Endothelial cell of umbilical vein (primary cell): ENCODE results near the gene CYFIP2. TPM values are rescaled to one million over a fixed set of nuclear protein-coding genes. Genes with fewer than 3 reads are reported as not detected.

Experiments
- BruUV-seq: library from RNA; stranded (reverse); fragments of 400-500 nt; replicated peaks from 2 replicates; lab custom pipeline; 2021; lab: Mats Ljungman, UMichigan
- CTCF ChIA-PET: fragments of 300-600, 350-600 bp; sonication (Branson Sonifier 250); formaldehyde crosslinking; loops from one replicate; lab custom pipeline; 2021; ENCODE audit warnings: antibody characterized with exemption, inconsistent platforms; lab: Charles Lee
- POLR2A ChIA-PET: fragments of 300-600, 350-600 bp; sonication (Branson Sonifier 250); formaldehyde crosslinking; loops from one replicate; lab custom pipeline; 2021; ENCODE audit warnings: antibody characterized with exemption, inconsistent platforms; lab: Charles Lee
- DNase-seq: peaks from one replicate; pipeline ENCODE4 v3.0.0-alpha.2; 2011; ENCODE audit warnings: low read depth, low spot score
- FAIRE-seq: peaks from 2 replicates; lab custom pipeline; 2011; peaks lifted over from hg19 to GRCh38; lab: Jason Lieb, UNC
- H2AFZ ChIP-seq: 2 replicates; pipeline ENCODE4 v1.6.0; 2012; ENCODE audit warnings: low read depth, low read length, control low read depth, inconsistent platforms
- H3K27ac ChIP-seq: 2 replicates; pipeline ENCODE4 v1.5.1; 2011; ENCODE audit warnings: low read depth, mild to moderate bottlenecking, control low read depth, low read length, moderate library complexity; ENCODE audit not compliant: insufficient read depth
- H3K27me3 ChIP-seq, 2 experiments: 2 replicates each; pipeline versions ENCODE4 v1.6.0 to v1.6.1; 2011; ENCODE audit warnings: low read length in 2 of 2, mixed read lengths in 1 of 2; ENCODE audit not compliant: control insufficient read depth in 2 of 2, insufficient read depth in 2 of 2
- H3K36me3 ChIP-seq, 2 experiments: 2 replicates in 1 of 2; 3 replicates in 1 of 2; pipeline ENCODE4 v1.5.1; 2011; ENCODE audit warnings: low read length in 2 of 2, mild to moderate bottlenecking in 1 of 2, moderate library complexity in 1 of 2; ENCODE audit not compliant: control insufficient read depth in 2 of 2, insufficient read depth in 2 of 2; ENCODE audit errors: extremely low read depth in 1 of 2
- H3K4me1 ChIP-seq: 3 replicates; pipeline ENCODE4 v1.5.1; 2011; ENCODE audit warnings: mild to moderate bottlenecking, low read length; ENCODE audit not compliant: control insufficient read depth, insufficient read depth; ENCODE audit errors: extremely low read depth
- H3K4me2 ChIP-seq: 2 replicates; pipeline ENCODE4 v1.6.1; 2011; ENCODE audit warnings: low read length, control low read depth, mixed read lengths; ENCODE audit not compliant: insufficient read depth
- H3K4me3 ChIP-seq, 3 experiments: fragments of 200-600 bp in 1 of 3; sonication (generic), shearing (Covaris generic) in 1 of 3; replicated peaks in 1 of 3; 2 replicates each; pipeline ENCODE4 v1.5.1; 2011 to 2016; ENCODE audit warnings: control low read depth in 3 of 3, low read length in 3 of 3, mild to moderate bottlenecking in 2 of 3, inconsistent platforms in 1 of 3, low read depth in 1 of 3, moderate library complexity in 1 of 3; ENCODE audit not compliant: insufficient read depth in 1 of 3
- H3K79me2 ChIP-seq: 2 replicates; pipeline ENCODE4 v1.6.0; 2012; ENCODE audit warnings: low read length, inconsistent platforms; ENCODE audit not compliant: control insufficient read depth, insufficient read depth
- H3K9ac ChIP-seq: replicated peaks from 2 replicates; pipeline ENCODE3; 2011; ENCODE audit warnings: low read length, control low read depth; ENCODE audit not compliant: insufficient read depth; ENCODE audit errors: extremely low read depth
- H3K9me1 ChIP-seq: replicated peaks from 3 replicates; pipeline ENCODE4 v1.6.0; 2011; ENCODE audit warnings: mild to moderate bottlenecking, low read length; ENCODE audit not compliant: control insufficient read depth, insufficient read depth; ENCODE audit errors: extremely low read depth
- H3K9me3 ChIP-seq: replicated peaks from 2 replicates; pipeline ENCODE4 v1.5.1; 2012; ENCODE audit warnings: low read length, inconsistent platforms; ENCODE audit not compliant: control insufficient read depth, insufficient read depth
- H4K20me1 ChIP-seq: replicated peaks from 2 replicates; pipeline ENCODE3; 2011; ENCODE audit warnings: mild to moderate bottlenecking, low read length; ENCODE audit not compliant: control insufficient read depth, insufficient read depth; ENCODE audit errors: extremely low read depth
- CTCF ChIP-seq, 2 donors: IDR thresholded peaks; 1 replicate in 1 of 2; 2 replicates in 1 of 2; pipeline ENCODE4 v1.5.1; 2011; ENCODE audit warnings: low read length in 2 of 2, mild to moderate bottlenecking in 2 of 2, moderate library complexity in 2 of 2, control low read depth in 1 of 2, inconsistent platforms in 1 of 2, low read depth in 1 of 2; ENCODE audit not compliant: insufficient read depth in 1 of 2; ENCODE audit errors: extremely low read depth in 1 of 2
- EZH2 ChIP-seq: IDR thresholded peaks from 2 replicates; pipeline ENCODE4 v1.6.1; 2012; ENCODE audit warnings: borderline replicate concordance, low read depth, mild to moderate bottlenecking, moderate library complexity, low read length, inconsistent platforms; ENCODE audit not compliant: severe bottlenecking
- FOS ChIP-seq: IDR thresholded peaks from 2 replicates; pipeline ENCODE4 v1.6.1; 2011; ENCODE audit warnings: mild to moderate bottlenecking, low read length, moderate library complexity, borderline replicate concordance; ENCODE audit not compliant: insufficient read depth
- GATA2 ChIP-seq: IDR thresholded peaks from 2 replicates; pipeline ENCODE4 v1.7.0; 2011; ENCODE audit warnings: low read depth, mild to moderate bottlenecking, moderate library complexity, mixed read lengths, low read length; ENCODE audit not compliant: insufficient read length, insufficient read depth
- JUN ChIP-seq: IDR thresholded peaks from 2 replicates; pipeline ENCODE4 v1.6.1; 2011; ENCODE audit warnings: borderline replicate concordance, low read depth; ENCODE audit not compliant: insufficient read length, insufficient read depth
- MAX ChIP-seq: IDR thresholded peaks from 2 replicates; pipeline ENCODE4 v1.6.1; 2011; ENCODE audit not compliant: insufficient read depth, insufficient read length
- MYC ChIP-seq: IDR thresholded peaks from one replicate; pipeline ENCODE4 v1.6.1; 2011; ENCODE audit warnings: mild to moderate bottlenecking, low read depth, low read length
- POLR2A ChIP-seq: IDR thresholded peaks from 2 replicates; pipeline ENCODE4 v1.6.1; 2012; ENCODE audit warnings: low read depth, mild to moderate bottlenecking, control low read depth, low read length
- POLR2AphosphoS5 ChIP-seq: IDR thresholded peaks from 2 replicates; pipeline ENCODE4 v1.6.1; 2012; ENCODE audit warnings: low read depth, mild to moderate bottlenecking, control low read depth, low read length, moderate library complexity; ENCODE audit not compliant: insufficient read depth
- dilution Hi-C: fragments of 300-500 bp; cut with MboI; formaldehyde crosslinking; loops from one replicate; pipeline ENCODE4 v1.15.0; 2019; ENCODE audit warnings: low sequenced_read_pairs; ENCODE audit not compliant: extremely low pct_ligation_motif_present
- intact Hi-C: fragments of 100-400 bp; cut with micrococcal nuclease; formaldehyde crosslinking; loops from one replicate; pipeline ENCODE4 v1.10.0; 2022
- polyA plus RNA-seq, 4 experiments: library from polyadenylated mRNA; depleted of rRNA in 3 of 4; stranded (reverse) in 3 of 4; unstranded in 1 of 4; fragments of >200 nt; gene quantifications; 2 replicates each; pipeline versions ENCODE4 v1.2.1 to v1.2.3, GENCODE V29; 2011 to 2012; ENCODE audit warnings: missing spikeins in 1 of 4
- total RNA-seq: library from RNA; stranded (reverse); gene quantifications from 2 replicates; pipeline ENCODE4 v1.2.3, GENCODE V29; 2021

The CYFIP2 gene
- total and polyA plus RNA-seq, 2 donors (not counting 3 experiments of a cell fraction or from before 2014, with no cell fraction given): 9.2 to 22.4 TPM

- Histone ChIP-seq H3K9ac (no peak overlapping the region), H3K27me3 (no peaks in the 10 kb centered on the region), H3K27ac (no peak overlapping the region), H3K9me3 (no peaks in the 10 kb centered on the region), H3K36me3 (no peaks in the 10 kb centered on the region), H3K79me2 (no peaks in the 10 kb centered on the region), H3K4me3 (no peak overlapping the region), H3K9me1 (no peaks in the 10 kb centered on the region), H2AFZ (no peak overlapping the region), H3K4me2 (no peak overlapping the region), H3K4me1 (no peaks in the 10 kb centered on the region), H4K20me1 (no peaks in the 10 kb centered on the region)
- POLR2A ChIA-PET: no interaction called here
- CTCF ChIA-PET: no interaction called here
- DNase-seq (no peak), FAIRE-seq (no peak)
- intact Hi-C loops: no loop called here
- TF ChIP-seq CTCF (IDR thresholded peaks at IDR 0.05; ENCODE audit: extremely low read depth in 1 of 2, insufficient read depth in 1 of 2, low read depth in 1 of 2, low read length in 2 of 2): no peak
- TF ChIP-seq POLR2A: no peak
- TF ChIP-seq POLR2AphosphoS5: no peak
- TF ChIP-seq MYC: no peak
- no peak for TF ChIP-seq FOS
- TF ChIP-seq EZH2: no peak
- no peak for TF ChIP-seq GATA2
- no peak for TF ChIP-seq JUN
- TF ChIP-seq MAX: no peak
- dilution Hi-C loops: no loop called here
- BruUV-seq: no TSS peak
Measured at GRCh38 chr5:157290981-157291711, 25.2 kb downstream of the CYFIP2 start.
